ENCODE results near the gene TUBGCP2.
A peak's percentile ranks its signal among the peaks of the same experiment; 100 is the strongest.

TUBGCP2 gene

GRCh38 chr10:133308421-133309099 is at the start of gene TUBGCP2, which contains the start of gene ZNF511:
TSS of gene TUBGCP2 (minus strand) at chr10:133308872. CDS start at chr10:133302941, 5,931 bp downstream.
TSS of gene ZNF511 (plus strand) at chr10:133308914. CDS start at chr10:133308944, 30 bp downstream.
- peak; percentile 12 for DNase-seq

DNA sequence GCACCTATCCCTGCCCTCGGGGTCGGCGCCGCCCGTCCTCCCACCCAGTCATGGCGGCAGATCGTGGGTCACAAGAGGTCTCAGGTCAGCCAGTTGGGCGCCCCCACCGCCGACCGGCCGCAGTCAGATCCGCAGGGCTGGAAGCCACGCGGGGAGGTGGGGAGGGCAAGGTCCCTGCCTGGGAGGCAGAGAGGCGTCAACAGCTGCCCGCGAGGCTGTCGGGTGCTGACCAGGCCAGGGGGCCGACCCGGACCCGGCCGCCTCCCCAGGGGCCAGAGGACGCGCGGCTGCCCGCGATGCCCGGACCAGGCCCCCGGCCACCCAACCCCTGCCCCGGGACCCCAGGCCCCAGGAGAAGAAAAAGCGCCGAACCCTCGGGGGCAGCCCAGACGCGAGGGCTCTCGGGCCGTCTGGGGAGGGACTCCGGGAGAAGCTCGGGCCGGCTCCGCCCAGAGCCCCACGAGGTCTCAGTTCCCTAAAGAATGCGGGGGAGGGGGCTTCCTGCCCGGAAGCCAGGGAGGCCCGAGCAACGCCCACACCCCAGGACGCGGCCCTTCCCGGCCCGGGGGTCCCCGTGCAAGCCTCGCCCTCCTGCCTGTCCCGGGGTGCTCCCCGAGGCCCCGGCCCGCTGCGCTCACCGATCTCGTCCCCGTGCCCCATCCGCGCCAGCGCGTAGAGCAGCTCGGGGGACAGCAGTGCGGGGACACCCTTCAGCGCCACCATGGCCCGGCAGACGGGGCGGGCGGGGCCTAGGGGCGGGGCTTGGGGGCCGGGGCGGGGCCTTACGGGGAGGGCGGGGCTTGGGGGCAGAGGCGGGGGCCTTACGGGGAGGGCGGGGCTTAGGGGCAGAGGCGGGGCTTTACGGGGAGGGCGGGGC is 48.9 kb upstream of the TUBGCP2 start, which contains the start of gene FUOM:
TSS of gene FUOM (minus strand) at position 735 of the 877 bp plus-strand sequence. CDS start at position 723, 12 bp downstream.
- no peak for DNase-seq

DNA sequence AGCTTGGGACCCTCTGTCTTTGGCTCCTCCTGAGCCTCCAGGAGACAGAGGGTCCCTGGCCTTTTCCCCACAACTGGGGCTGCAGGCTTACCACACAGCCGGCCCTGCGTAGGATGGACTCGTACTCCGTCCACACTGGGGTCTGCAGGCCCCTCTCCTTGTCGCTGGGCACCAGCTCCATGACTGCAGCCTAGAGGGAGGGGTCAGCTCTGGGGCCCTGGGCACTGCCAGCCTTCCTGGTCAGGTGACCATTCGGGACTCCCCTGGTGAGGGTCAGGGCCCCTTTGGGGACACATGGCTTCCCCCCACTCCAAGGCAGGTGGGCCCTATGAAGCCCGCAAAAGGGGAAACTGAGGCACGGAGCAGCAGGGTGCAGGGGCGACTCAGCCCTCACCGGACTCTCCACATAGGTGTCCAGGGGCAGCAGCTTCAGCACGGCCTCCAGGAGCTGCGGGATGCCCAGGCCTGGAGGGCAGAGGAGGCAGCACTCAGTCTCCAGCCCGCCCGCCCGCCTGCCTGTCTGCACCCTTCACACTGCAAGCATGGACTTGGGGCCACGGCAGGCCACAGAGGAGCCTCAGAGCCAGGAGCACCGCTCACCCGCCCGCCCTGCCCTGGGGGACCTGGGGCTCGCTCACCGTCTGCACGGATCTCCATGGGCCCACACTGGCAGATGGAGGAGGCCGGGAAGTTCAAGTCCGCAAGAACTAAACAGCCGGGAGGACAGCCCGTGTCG is 48.0 kb upstream of the TUBGCP2 start:
- DNase-seq: no peak

GRCh38 chr10:133355991-133356390 is 47.3 kb upstream of the TUBGCP2 start:
- DNase-seq: no peak

DNA sequence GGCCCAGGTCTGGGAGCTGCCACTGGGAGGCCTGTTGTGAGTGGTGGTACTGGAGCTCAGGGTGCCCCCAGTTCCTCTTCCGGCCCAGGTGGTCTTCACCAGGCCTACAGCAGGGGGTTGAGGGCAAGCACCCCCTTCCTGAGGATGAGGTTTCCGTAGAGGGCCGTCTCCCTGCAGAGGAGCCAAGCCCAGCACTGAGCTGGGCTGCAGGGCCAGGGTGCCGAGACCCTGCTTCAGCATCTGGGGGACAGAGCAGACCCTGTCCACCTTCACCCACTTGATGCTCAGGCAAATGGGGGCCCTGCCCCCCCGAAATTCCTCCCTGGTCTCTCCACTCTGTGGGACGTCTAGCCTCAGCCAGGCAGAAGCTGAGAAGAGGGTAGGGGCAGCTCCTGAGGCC is 46.6 kb upstream of the TUBGCP2 start:
- DNase-seq: no peak

- DNase-seq: no peak
These were observed 46.1 kb upstream of the TUBGCP2 start for GRCh38 chr10:133354672-133355240.

DNA sequence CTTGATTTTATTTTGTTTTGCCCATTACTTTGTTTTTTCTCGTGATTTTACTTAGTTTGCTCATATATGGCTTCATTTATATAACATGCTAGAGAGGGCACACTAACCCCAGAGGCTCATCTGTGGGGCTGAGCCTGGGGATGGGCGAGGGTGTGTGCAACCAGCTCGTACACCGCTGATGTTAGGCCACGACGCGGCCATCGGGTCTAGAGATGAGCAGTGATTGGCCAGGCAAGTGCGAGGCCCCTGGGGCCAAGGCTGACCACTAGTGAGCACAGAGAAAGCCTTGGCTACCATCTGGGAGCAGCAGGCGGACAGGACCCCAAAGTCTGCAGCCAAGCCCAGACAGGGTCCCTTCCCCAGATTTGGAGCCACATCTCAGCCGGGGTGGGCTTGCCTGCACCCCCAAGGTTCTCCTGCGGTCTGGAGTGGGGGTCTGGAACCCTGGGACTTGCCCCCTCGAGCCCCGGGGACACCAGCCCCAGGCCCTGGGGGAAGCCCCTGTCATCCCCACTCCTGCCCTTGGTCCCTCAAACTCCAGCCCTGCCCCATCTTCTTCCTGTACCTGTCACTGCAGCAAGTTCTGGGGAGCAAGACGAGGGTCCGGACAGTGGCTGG is 45.4 kb upstream of the TUBGCP2 start:
- DNase-seq: no peak

DNA sequence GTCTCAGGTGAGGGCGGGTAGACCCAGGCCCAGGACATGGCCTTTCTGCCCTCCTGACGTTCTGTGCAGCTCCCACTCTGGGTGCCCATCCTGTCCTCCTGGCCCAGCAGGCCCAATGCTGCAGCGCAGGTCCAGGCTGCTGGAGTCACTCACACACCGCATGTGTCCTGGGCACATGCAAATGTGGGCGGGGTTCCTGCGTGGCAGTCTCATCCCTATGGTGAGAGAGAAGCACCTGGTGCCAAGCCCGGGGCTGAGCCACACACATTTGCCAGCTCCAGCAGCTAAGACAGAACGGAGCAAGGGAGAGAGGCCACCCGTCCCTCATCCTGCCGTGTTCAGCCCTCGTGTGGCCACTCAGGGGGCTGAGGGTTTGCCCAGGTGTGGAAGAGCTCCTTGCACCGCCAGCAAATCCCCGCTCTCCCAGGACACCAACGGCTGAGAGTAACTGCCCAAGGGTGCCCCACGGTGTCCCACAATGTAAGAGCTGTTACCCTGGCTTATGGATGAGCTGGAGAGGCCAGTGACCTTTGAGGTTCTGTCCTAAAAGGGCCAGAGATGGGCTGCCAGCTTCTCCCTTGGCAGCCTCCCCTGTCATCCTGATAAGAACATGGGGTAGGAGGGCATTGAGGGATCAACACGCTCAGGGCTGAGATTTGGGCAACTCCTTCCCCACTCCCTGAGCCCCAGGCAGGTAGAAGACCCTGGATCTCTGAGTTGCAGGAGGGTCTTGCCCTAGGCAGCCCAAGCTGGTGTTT is 44.7 kb upstream of the TUBGCP2 start:
- no peak for DNase-seq

DNA sequence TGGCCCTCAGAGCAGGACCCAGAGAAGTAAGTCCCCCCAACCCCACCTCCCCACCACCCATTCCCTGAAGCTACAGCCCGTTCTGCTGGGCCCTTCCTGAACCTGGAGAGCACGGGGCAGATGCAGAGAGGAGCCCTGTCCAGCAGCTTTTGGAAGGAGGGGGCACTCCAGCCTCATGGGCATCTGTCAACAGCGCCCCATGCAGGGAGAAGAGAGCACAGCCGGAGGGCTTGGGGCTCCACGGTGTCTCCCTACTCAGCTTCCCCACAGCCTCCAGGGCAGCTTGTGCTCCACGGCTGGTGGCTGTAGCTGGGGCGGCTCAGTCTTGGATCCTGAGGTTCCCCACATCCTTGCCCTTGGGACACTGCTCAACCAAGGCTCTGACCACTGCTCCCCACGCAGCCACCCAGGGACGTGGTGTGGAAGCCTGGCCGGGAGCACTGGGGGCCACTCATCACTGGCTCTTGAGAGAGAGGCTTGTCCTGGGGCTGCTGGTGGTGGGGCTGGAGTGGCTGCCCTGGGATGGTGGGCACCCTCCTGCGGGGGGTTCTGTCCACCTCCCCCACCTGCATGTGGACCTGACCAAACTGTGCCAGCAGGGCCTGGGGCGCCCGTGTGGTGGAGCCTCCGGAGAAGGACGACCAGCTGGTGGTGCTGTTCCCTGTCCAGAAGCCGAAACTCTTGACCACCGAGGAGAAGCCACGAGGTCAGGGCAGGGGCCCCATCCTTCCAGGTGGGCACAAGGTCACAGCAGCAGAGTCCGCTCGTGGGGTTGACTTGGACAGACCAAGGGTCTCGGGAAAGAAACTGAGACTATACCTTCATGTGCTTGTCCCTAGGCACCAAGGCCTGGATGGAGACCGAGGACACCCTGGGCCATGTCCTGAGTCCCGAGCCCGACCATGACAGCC is 43.0 kb upstream of the TUBGCP2 start:
- no peak for DNase-seq

GRCh38 chr10:133350950-133351329 is 42.3 kb upstream of the TUBGCP2 start:
- DNase-seq: no peak

- DNase-seq: no peak
These were observed 41.7 kb upstream of the TUBGCP2 start for GRCh38 chr10:133350283-133350949.

- DNase-seq: no peak
These were observed 40.9 kb upstream of the TUBGCP2 start for GRCh38 chr10:133349577-133350011.

DNA sequence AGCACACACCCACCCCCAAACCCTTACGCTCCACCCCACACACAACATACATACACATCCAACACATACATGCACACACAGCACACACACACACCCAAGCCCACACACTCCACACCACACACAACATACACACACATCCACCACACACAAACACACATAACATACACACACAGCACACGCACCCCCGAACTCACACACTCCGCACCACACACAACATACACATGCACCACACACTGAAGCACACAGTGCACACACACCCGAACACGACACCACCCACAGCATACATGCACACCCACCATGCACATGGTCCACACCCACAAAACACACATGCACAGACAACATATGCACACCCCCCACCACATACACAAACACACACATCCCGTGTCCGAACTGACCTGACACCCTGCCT is 40.5 kb upstream of the TUBGCP2 start:
- no peak for DNase-seq

- DNase-seq: no peak
These were observed 39.2 kb upstream of the TUBGCP2 start for GRCh38 chr10:133347710-133348517.

DNA sequence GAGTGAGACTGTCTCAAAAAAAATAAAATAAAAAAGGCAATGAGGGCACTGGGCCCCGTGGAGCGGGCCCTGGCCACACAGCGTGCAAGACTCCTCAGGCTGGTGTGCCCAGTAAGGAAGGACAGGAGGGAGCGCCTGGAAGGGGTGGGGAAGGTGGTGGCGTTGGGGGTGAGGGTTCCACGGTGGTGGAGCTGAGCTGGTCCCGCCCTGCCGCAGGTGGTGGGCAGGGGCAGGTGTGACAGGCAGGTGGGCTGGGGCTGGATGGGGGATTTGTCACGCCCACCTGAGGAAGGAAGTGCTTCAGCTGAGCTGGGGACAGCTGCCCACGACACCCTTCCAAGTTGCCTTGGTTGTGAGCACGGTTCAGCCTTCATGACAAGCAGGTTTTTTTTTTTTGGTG is 37.7 kb upstream of the TUBGCP2 start:
- DNase-seq: no peak

DNA sequence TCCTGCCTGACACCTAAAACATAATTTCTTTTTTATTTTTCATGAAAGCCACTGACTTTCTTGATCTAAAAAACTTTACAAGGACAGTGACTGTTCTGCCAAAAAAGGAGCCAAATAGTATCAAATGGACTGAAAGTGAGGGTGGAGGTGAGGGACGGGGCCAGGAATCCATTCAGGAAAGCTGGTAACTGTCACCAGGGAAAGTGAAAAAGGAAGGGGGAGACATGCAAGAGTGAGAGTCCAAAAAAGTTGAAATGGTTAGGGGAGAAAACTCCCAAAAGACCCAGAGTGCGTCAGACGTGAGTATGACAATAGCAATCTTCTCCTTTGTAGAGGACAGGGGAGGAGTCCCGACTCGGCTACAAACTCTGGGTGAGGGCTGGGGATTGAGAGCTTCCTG is 35.6 kb upstream of the TUBGCP2 start:
- DNase-seq: no peak

DNA sequence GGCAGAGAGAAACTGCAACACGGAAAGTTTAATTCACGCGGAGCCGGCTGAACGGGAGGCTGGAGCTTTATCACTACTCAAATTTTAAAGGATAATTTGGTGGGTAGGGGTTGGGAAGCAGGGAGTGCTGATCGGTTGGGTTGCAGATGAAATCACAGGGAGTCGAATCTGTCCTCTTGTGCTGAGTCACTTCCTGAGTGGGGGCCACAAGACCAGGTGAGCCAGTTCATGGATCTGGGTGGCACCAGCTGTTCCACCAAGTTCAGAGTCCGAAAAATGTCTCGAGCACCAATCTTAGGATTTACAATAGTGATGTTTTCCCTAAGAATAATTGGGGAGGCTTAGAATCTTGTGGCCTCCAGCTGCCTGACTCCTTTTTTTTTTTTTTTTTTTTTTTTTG is 34.9 kb upstream of the TUBGCP2 start:
- DNase-seq: no peak

DNA sequence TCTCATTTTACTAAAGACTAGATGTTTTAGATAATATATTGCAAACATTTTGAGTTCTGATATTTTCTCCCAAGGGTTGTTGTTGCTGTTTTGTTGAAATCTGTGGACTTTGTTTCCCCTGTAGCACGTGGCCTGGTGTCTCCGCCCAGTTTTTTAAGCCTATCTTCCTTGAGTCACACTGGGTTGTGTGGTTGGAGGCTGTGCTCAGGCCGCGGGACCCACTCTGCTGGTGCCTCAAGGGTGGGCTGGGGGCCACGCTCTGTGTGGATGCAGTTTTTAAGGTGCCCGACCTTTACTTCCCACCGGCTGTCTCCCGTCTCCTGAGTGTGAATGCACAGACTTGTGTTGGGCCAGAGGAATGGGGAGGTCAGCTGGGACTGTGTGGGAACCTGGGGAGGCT is 34.3 kb upstream of the TUBGCP2 start:
- DNase-seq: no peak

- DNase-seq: no peak
These were observed 33.3 kb upstream of the TUBGCP2 start for GRCh38 chr10:133341983-133342382.

Data from DMS79 treated with DMSO at 0.1 percent for 48 hours (cell line).